Fibroblast of skin of right quadriceps (primary cell): Measurements from ENCODE around the gene POLR1A.
A peak's percentile ranks its signal among the peaks of the same experiment; 100 is the strongest.

Experiments
- DNase-seq: peaks from one replicate; pipeline ENCODE4 v3.0.0-alpha.2; 2013

The POLR1A gene

GRCh38 chr2:86105252-86105968 lies at the start of gene POLR1A:
Gene POLR1A, minus strand, starts transcription at chr2:86105886. Its CDS starts 110 bp downstream, at chr2:86105776.
- DNase-seq = peak; percentile 90

DNA sequence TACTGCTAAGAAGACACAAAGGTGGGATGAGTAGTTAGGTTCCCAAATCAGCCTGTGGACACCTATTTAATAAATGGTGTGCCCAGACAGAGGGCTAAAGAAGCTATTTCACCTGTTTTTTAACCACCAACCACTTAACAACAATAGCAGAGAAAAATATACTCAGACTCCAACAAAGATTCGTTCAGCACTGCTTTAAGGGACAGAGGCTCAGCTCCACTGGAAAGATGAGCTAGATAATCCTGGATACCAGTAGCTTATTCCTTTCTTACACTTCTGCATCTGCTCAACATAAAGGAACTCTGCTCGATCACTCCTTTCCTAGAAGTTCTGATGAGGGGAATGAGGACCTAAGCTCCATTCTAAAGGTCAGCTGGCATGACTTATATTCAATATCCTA lies 44.8 kb upstream of the POLR1A start:
- DNase-seq = no peak

DNA sequence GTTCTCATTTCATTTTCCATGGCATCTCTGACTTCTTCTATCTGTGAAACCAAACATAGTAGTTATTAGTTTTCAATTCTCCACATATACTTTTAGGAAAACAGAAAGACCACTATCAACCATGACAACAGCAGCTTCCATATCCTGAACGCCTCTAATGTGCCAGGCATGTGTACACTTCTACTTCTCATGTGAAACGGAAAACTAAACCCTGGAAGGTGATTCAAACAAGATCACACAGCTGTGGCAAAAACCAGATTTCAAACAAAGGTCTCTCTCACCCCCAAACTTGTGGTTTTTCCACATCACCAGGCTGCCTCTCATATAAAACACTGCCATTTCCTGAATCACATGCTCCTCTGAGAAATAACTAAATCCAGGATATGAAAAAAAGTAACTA lies 42.1 kb upstream of the POLR1A start:
- no peak for DNase-seq

DNA sequence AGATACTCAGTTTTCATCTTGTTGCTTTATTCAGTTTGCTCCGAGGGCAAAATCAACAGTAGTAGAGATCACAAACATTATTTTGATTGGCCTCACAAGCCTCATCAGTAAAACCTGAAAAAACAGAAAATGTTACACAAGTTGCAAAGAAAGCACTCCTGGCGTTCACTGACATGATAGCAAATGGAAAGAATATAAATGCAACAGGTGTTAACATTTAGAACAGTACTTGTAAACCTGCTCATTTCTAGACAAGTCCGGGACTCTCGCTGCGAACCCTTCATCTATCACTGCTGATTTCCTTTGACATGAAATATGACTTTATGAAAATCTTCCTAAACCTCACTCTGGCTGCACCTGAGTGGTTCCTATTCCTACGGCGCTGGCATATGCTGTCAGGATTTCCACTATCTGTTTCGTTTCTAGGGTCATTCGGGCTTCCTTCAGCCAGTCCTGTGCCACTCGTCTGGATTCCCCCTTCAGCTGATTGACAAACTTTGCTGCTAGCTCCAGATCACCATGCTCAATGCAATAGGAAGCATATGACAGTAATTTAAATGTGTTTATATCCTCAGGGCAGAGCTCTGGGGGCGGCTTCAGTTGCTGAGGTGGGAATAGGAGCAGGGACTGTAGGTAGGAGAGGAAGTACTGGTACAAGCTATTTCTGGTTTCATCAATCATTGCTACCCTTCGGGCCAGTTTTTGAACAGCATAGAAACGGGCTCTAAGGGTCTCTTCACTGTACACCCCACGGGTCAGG lies 38.4 kb upstream of the POLR1A start:
- no peak for DNase-seq

- no peak for DNase-seq
These were observed 37.6 kb upstream of the POLR1A start for GRCh38 chr2:86143307-86143706.

- DNase-seq = no peak
These were observed 37.0 kb upstream of the POLR1A start for GRCh38 chr2:86142436-86143257.

DNA sequence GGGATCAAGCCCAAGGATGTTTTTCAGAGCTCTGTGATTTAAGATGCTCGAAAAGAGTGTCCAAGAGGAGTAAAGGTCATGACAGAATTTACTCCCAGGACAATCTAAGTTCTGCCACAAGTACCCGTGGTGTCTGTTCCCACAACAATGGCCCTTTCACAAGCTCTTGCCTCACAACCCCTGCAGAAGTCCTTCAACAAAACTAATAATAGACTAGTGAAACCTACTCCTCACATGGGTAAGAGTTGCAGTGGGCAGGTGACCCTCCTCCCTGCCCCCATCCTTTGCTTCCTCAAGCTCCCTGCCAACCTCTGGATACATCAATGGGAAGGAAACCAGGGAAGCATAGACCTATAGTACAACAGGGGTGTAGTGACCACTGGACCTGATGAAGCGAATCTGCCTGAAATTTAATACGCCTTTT lies 35.3 kb upstream of the POLR1A start:
- no peak for DNase-seq

- no peak for DNase-seq
These were observed 34.3 kb upstream of the POLR1A start for GRCh38 chr2:86139981-86140380.

- no peak for DNase-seq
These were observed 33.3 kb upstream of the POLR1A start for GRCh38 chr2:86138736-86139625.

DNA sequence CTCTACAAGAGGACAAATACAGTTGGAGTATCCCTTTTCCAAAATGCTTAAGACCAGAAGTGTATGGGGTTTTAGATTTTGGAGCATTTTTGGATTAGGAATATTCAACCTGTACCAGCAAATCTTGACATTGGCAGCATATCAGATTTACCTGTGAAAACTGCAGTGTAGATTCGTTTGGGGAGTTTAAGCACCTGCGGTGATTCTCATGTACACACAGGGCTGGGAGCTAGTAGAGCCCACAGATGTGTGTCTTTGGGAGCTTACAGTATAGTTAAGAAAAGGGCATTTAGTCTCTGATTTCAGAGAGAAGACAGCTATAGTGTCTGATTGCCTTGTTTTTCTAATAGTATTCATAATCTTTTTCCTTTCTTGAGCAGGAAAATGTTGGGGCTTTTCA lies 30.5 kb upstream of the POLR1A start:
- DNase-seq = no peak

GRCh38 chr2:86135653-86136052 lies 30.0 kb upstream of the POLR1A start:
- no peak for DNase-seq

DNA sequence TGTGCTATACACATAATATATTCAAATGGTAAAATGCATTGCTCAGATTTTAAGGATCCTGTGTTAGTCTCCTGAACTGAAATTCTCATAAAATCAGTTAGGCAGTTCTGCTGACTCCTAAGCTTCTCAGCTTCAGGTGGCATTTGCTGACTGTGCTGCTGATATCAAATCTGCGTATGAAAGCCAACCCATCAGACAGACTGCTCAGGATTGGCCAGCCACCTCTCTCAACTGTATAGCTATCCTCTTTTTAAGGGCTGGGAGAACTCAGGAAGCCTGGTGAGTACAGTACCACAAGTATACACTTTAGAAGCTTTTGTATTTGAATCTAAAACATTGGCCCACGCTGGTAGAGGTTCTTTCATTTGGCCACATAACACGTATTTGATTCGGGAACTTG lies 29.0 kb upstream of the POLR1A start:
- no peak for DNase-seq

DNA sequence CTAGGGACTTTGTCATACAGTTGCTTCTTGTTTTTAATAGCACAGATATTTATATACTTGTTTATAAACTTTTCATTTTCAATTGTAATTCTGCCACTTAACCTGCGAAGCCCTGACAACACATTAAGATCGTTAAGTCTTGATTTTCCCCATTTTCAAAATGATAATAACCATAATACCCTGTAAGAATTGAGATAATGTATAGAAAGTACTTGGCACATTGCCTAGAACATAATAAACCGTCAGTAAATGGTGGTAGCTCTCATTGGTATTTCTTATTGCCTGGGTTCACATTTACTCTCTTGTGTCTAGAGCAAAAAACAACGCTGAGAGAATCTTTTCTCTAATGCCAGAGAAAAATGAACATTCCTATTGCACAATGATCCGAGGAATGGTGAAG lies 19.0 kb upstream of the POLR1A start:
- no peak for DNase-seq

- DNase-seq = no peak
These were observed 17.7 kb upstream of the POLR1A start for GRCh38 chr2:86123328-86123925.

- no peak for DNase-seq
These were observed 12.4 kb upstream of the POLR1A start for GRCh38 chr2:86118130-86118529.

GRCh38 chr2:86107031-86107430 lies 1.3 kb upstream of the POLR1A start:
- no peak for DNase-seq

- DNase-seq = peak; percentile 93
These were observed 571 bp upstream of the POLR1A start, which contains the start of gene PTCD3 for GRCh38 chr2:86105969-86106945. Gene PTCD3, plus strand, starts transcription at chr2:86106235. Its CDS starts 13 bp downstream, at chr2:86106248.

GRCh38 chr2:86102157-86102556 lies 3.5 kb downstream of the POLR1A start:
- DNase-seq = no peak

DNA sequence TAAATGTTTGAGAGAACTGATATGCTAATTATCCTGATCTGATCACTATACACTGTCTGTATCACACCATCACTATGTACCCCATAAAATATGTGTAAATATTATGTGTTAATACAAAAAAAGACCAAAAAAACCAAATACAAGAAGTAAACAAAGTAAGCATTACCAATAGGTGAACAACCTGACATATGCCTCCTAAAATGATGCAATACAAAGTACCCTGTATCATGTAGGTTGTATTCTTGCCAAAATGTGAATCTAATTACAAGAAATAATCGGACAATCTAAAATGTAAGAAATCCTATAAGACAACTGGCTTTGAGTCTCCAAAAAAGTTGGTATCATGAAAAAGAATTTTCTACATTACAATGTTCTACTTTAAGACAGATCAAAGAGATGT lies 7.8 kb downstream of the POLR1A start:
- DNase-seq = no peak

- no peak for DNase-seq
These were observed 8.4 kb downstream of the POLR1A start for GRCh38 chr2:86097114-86097896.
